HepG2 (cell line): Measurements from ENCODE around the gene TPPP3. TPM values are rescaled to one million over a fixed set of nuclear protein-coding genes. Genes with fewer than 3 reads are reported as not detected.

Experiments
- ATAC-seq: fragments of 200-7000 bp; cut with Tn5 transposase; 3 replicates; pipeline ENCODE4 v1.9.1; 2020; ENCODE audit warnings: mild to moderate bottlenecking, moderate library complexity
- BruUV-seq: library from RNA; stranded (reverse); fragments of 400-500 nt; replicated peaks from 2 replicates; lab custom pipeline; 2021; lab: Mats Ljungman, UMichigan
- CTCF ChIA-PET: fragments of 300-600 bp; formaldehyde crosslinking; extraction: SDS; loops from one replicate; lab custom pipeline; 2021; ENCODE audit warnings: low total read pairs, inconsistent platforms, low intra/inter-chr PET ratio; lab: Yijun Ruan, JAX
- POLR2A ChIA-PET: fragments of 350-600 bp; sonication (Branson Sonifier 250); formaldehyde crosslinking; loops from one replicate; lab custom pipeline; 2020; ENCODE audit warnings: antibody characterized with exemption, inconsistent platforms; lab: Yijun Ruan, JAX
- DNase-seq: peaks from one replicate; pipeline ENCODE4 v3.0.0-alpha.2; 2015; ENCODE audit warnings: low spot score
- FAIRE-seq: peaks from 3 replicates; lab custom pipeline; 2011; peaks lifted over from hg19 to GRCh38; lab: Jason Lieb, UNC
- H2AFZ ChIP-seq: one replicate; pipeline ENCODE4 v1.6.1; 2011; ENCODE audit warnings: low read length, inconsistent platforms
- H3K27ac ChIP-seq: fragments of 300-600 bp; 3 replicates; pipeline ENCODE4 v1.8.0; 2011; ENCODE audit warnings: mixed run types, mild to moderate bottlenecking, mixed read lengths, low read length, inconsistent platforms; ENCODE audit not compliant: insufficient read depth; ENCODE audit errors: extremely low read length
- H3K27me3 ChIP-seq, 2 experiments: fragments of 200-600 bp in 1 of 2; 2 replicates in 1 of 2; 3 replicates in 1 of 2; pipeline versions ENCODE4 v1.6.0 to v1.8.0; 2011; ENCODE audit warnings: low read length in 2 of 2, mild to moderate bottlenecking in 2 of 2, moderate library complexity in 2 of 2, inconsistent platforms in 1 of 2; ENCODE audit not compliant: insufficient read depth in 2 of 2, control insufficient read depth in 1 of 2
- H3K36me3 ChIP-seq, 2 experiments: fragments of 200-600 bp in 1 of 2; replicated peaks in 1 of 2; 2 replicates in 1 of 2; 3 replicates in 1 of 2; pipeline versions ENCODE4 v1.5.1 to v1.8.0; 2011; ENCODE audit warnings: low read length in 2 of 2, inconsistent platforms in 1 of 2; ENCODE audit not compliant: insufficient read depth in 2 of 2, control insufficient read depth in 1 of 2
- H3K4me1 ChIP-seq: 2 replicates; pipeline ENCODE4 v1.5.1; 2012; ENCODE audit warnings: low read length, inconsistent platforms; ENCODE audit not compliant: insufficient read depth
- H3K4me2 ChIP-seq: 2 replicates; pipeline ENCODE4 v1.6.0; 2011; ENCODE audit warnings: low read depth, low read length, inconsistent platforms
- H3K4me3 ChIP-seq, 3 experiments: fragments of 200-600 bp in 1 of 3; sonication (generic), shearing (Covaris generic) in 1 of 3; replicated peaks in 1 of 3; 2 replicates each; pipeline ENCODE4 v1.5.1; 2011 to 2016; ENCODE audit warnings: low read length in 3 of 3, inconsistent platforms in 2 of 3, low read depth in 2 of 3, mild to moderate bottlenecking in 2 of 3, control low read depth in 1 of 3, mixed read lengths in 1 of 3; ENCODE audit not compliant: insufficient read depth in 1 of 3
- H3K79me2 ChIP-seq: one replicate; pipeline ENCODE4 v1.6.1; 2011; ENCODE audit warnings: low read length, inconsistent platforms; ENCODE audit not compliant: insufficient read depth
- H3K9ac ChIP-seq: 2 replicates; pipeline ENCODE4 v1.6.0; 2011; ENCODE audit warnings: mild to moderate bottlenecking, low read depth, low read length, inconsistent platforms; ENCODE audit not compliant: insufficient read depth
- H3K9me3 ChIP-seq: 2 replicates; pipeline ENCODE4 v1.5.1; 2012; ENCODE audit warnings: mild to moderate bottlenecking, low read length
- H4K20me1 ChIP-seq: 2 replicates; pipeline ENCODE4 v1.6.0; 2011; ENCODE audit warnings: inconsistent platforms, mild to moderate bottlenecking, low read length, moderate library complexity; ENCODE audit not compliant: insufficient read depth
- ARID3A ChIP-seq: IDR thresholded peaks from 2 replicates; pipeline ENCODE4 v1.6.1; 2012; ENCODE audit warnings: low read depth, low read length, improper control_type of control experiment
- CTCF ChIP-seq: sonication (generic); formaldehyde crosslinking; IDR thresholded peaks from 2 replicates; pipeline ENCODE4 v1.5.0; 2020; ENCODE audit warnings: mild to moderate bottlenecking, missing genetic modification reagents, moderate library complexity
- FOXA3 ChIP-seq: IDR thresholded peaks from 2 replicates; pipeline ENCODE4 v1.6.1; 2016; ENCODE audit warnings: missing genetic modification reagents, missing compliant biosample characterization
- PATZ1 ChIP-seq: sonication (generic); formaldehyde crosslinking; IDR thresholded peaks from 2 replicates; pipeline ENCODE4 v1.4.0; 2020; ENCODE audit warnings: missing genetic modification reagents
- SMC3 ChIP-seq: IDR thresholded peaks from 2 replicates; pipeline ENCODE4 v1.6.1; 2011; ENCODE audit warnings: low read length, improper control_type of control experiment
- SRY ChIP-seq: sonication (generic); formaldehyde crosslinking; IDR thresholded peaks from 2 replicates; pipeline ENCODE4 v1.8.0; 2022; ENCODE audit warnings: mild to moderate bottlenecking, missing genetic modification reagents
- STAG1 ChIP-seq: sonication (generic); formaldehyde crosslinking; IDR thresholded peaks from 2 replicates; pipeline ENCODE4 v1.4.0; 2020; ENCODE audit warnings: missing genetic modification reagents
- ZNF362 ChIP-seq: sonication (generic); formaldehyde crosslinking; IDR thresholded peaks from 2 replicates; pipeline ENCODE4 v1.4.0; 2020; ENCODE audit warnings: missing genetic modification reagents, mild to moderate bottlenecking, borderline replicate concordance
- ZNF510 ChIP-seq: sonication (generic); formaldehyde crosslinking; IDR thresholded peaks from 2 replicates; pipeline ENCODE4 v1.4.0; 2020; ENCODE audit warnings: low read depth, mild to moderate bottlenecking, missing genetic modification reagents
- in situ Hi-C: cut with HindIII; loops from 2 replicates; pipeline ENCODE4 v1.10.0; 2017; ENCODE audit warnings: low pct_unique_long_range_greater_than_20kb; ENCODE audit not compliant: extremely low pct_ligation_motif_present
- intact Hi-C: fragments of 100-400 bp; cut with micrococcal nuclease; formaldehyde crosslinking; loops from one replicate; pipeline ENCODE4 v1.10.0; 2022; ENCODE audit not compliant: unreplicated experiment
- polyA plus RNA-seq, 8 experiments: library from polyadenylated mRNA; depleted of rRNA in 3 of 8; stranded (reverse) in 7 of 8; unstranded in 1 of 8; fragments of >200 nt; fragmentation: Illumina TruSeq in 4 of 8; extraction: Trizol in 4 of 8; gene quantifications; 2 replicates each; pipeline versions ENCODE4 v1.2.1 to v1.2.3, GENCODE V29; 2011 to 2016; ENCODE audit warnings: low read depth in 4 of 8, missing spikeins in 1 of 8, mixed read lengths in 1 of 8; ENCODE audit not compliant: insufficient read depth in 1 of 8
- total RNA-seq, 5 experiments: library from RNA; depleted of rRNA; stranded (reverse); fragments of >200 nt; fragmentation: Illumina TruSeq; extraction: Trizol; gene quantifications; 2 replicates each; pipeline ENCODE4 v1.2.3, GENCODE V29; 2016; ENCODE audit warnings: low read depth in 1 of 5

TPPP3 gene
- total and polyA plus RNA-seq, 2 of the 13 experiments (the other 11 are each of a cell fraction or from before 2014, with no cell fraction given), result 0.16 to 0.44 TPM

- FAIRE-seq (no peak), ATAC-seq (peak; percentile 59; the same call in 2 of the 3 replicates), DNase-seq (peak; percentile 53)
- H3K36me3 ChIP-seq, result no peaks in the 10 kb centered on the region
- H3K27ac ChIP-seq, result no peak overlapping the region
- in situ Hi-C loops (no loop called here), intact Hi-C loops (loop anchor here (1.0 to 2.0 kb wide), 2 partner anchors 44 to 58 kb away; partner anchors contain the start of gene TPPP3)
- H4K20me1 ChIP-seq, result no peaks in the 10 kb centered on the region
- no peaks in the 10 kb centered on the region for H3K79me2 ChIP-seq
- H2AFZ ChIP-seq, result no peak overlapping the region
- no peaks in the 10 kb centered on the region for H3K9me3 ChIP-seq
- H3K27me3 ChIP-seq, result no peaks in the 10 kb centered on the region
- CTCF ChIA-PET, result interaction anchor here (0.6 to 1.3 kb wide), 4 partner anchors 45 to 116 kb away, joined by 3 to 4 read pairs (median 4); no protein-coding TSS in a partner anchor
- no peak overlapping the region for H3K4me2 ChIP-seq
- no peak overlapping the region for H3K9ac ChIP-seq
- BruUV-seq, result no TSS peak
- peaks cover 28% of the 10 kb centered on the region for H3K4me1 ChIP-seq
- TF ChIP-seq ZNF362 (CRISPR knock-in tag), result peak; percentile 49; the same call in 1 of the 2 replicates
- peak; percentile 45 for TF ChIP-seq CTCF (CRISPR knock-in tag)
- no peak for TF ChIP-seq SRY (CRISPR knock-in tag)
- TF ChIP-seq FOXA3 (CRISPR knock-in tag), result 0 out of 2 replicates have a peak, but pooled peaks have one; percentile 7
- peak; percentile 25; the same call in 1 of the 2 replicates for TF ChIP-seq SMC3
- no peak for TF ChIP-seq ZNF510
- peak; percentile 51 for TF ChIP-seq STAG1
- TF ChIP-seq PATZ1 (CRISPR knock-in tag), result 0 out of 2 replicates have a peak, but pooled peaks have one; percentile 17
- peak; percentile 83; the same call in 1 of the 2 replicates for TF ChIP-seq ARID3A
- H3K4me3 ChIP-seq, result no peak overlapping the region
- POLR2A ChIA-PET, result no interaction called here
Observed at GRCh38 chr16:67349172-67349571, 44.1 kb downstream of the TPPP3 start.
